Measurements from ENCODE around the gene AHI1.

GRCh38 chr6:135320721-135321621, 176.6 kb downstream of the AHI1 start:
- TF ChIP-seq CTCF (IDR thresholded peaks at IDR 0.05), result no peak
- TF ChIP-seq ZFX (IDR thresholded peaks at IDR 0.05; ENCODE audit: borderline replicate concordance), result no peak
